ENCODE measurements around the gene LGR5. TPM values are rescaled to one million over a fixed set of nuclear protein-coding genes. Genes with fewer than 3 reads are reported as not detected.

The LGR5 gene
- total and polyA plus RNA-seq, 2 of the 8 experiments (the other 6 are each of a cell fraction or from before 2014, with no cell fraction given) = 0.08 to 0.19 TPM

GRCh38 chr12:71504476-71504875 is 64.9 kb downstream of the LGR5 start:
- H2BK120ac ChIP-seq (replicated peaks; ENCODE audit: low read depth, low read length) = no peak overlapping the region
- H3K4me1 ChIP-seq (replicated peaks in 1 of 4; ENCODE audit: control insufficient read depth in 3 of 4, insufficient read depth in 4 of 4, low read length in 3 of 4) = no peaks in the 10 kb centered on the region
- H3K18ac ChIP-seq (ENCODE audit: extremely low read depth, low read length) = no peak overlapping the region
- no peak overlapping the region for H3K4ac ChIP-seq (replicated peaks; ENCODE audit: insufficient read length, low read depth, low read length)
- no peak overlapping the region for H3K9ac ChIP-seq (replicated peaks in 1 of 4; ENCODE audit: extremely low read depth in 1 of 4, low read depth in 3 of 4, low read length in 3 of 4)
- no peak overlapping the region for H3K27ac ChIP-seq (ENCODE audit: low read depth, low read length)
- no peak overlapping the region for H3K4me2 ChIP-seq (ENCODE audit: insufficient read depth in 1 of 2, low read depth in 2 of 2, low read length in 2 of 2)
- no peaks in the 10 kb centered on the region for H4K20me1 ChIP-seq (replicated peaks in 1 of 2; ENCODE audit: control insufficient read depth in 1 of 2, insufficient read depth in 2 of 2, low read length in 2 of 2)
- no peak overlapping the region for H2BK20ac ChIP-seq (ENCODE audit: low read length)
- H2BK12ac ChIP-seq (ENCODE audit: low read depth, low read length) = no peak overlapping the region
- H4K8ac ChIP-seq (ENCODE audit: extremely low read depth, insufficient read depth, low read length) = no peak overlapping the region
- ChIA-PET CTCF (ENCODE audit: partially characterized antibody) (interaction anchor here (0.6 to 1.1 kb wide), 2 partner anchors 9 to 183 kb away, joined by 3 read pairs; no protein-coding TSS in a partner anchor), POLR2A (ENCODE audit: partially characterized antibody) (no interaction called here)
- H2BK5ac ChIP-seq (ENCODE audit: low read depth, low read length) = no peak overlapping the region
- no peak overlapping the region for H4K5ac ChIP-seq (ENCODE audit: insufficient read length, low read depth, low read length)
- no peak overlapping the region for H2AK5ac ChIP-seq (ENCODE audit: low read depth, low read length)
- no peaks in the 10 kb centered on the region for H3K27me3 ChIP-seq (replicated peaks in 1 of 4; ENCODE audit: control insufficient read depth in 3 of 4, extremely low read depth in 1 of 4, insufficient read depth in 3 of 4, low read length in 3 of 4)
- no peak overlapping the region for H3K4me3 ChIP-seq (ENCODE audit: extremely low read depth in 1 of 4, insufficient read depth in 2 of 4, low read depth in 3 of 4, low read length in 4 of 4)
- no peaks in the 10 kb centered on the region for H3K23me2 ChIP-seq (ENCODE audit: low read depth, low read length)
- no peak for FAIRE-seq
- H3K9me3 ChIP-seq (ENCODE audit: insufficient read depth in 2 of 2, low read depth in 1 of 2, low read length in 1 of 2) = no peaks in the 10 kb centered on the region
- H2AFZ ChIP-seq (ENCODE audit: low read length) = 0 out of 2 replicates have a peak overlapping the region, but pooled peaks have one; percentile 34
- H4K91ac ChIP-seq (replicated peaks; ENCODE audit: insufficient read length, low read length) = no peak overlapping the region
- H2BK15ac ChIP-seq (ENCODE audit: low read length) = no peak overlapping the region
- no peaks in the 10 kb centered on the region for H3K79me1 ChIP-seq (ENCODE audit: low read depth, low read length)
- H3K23ac ChIP-seq (ENCODE audit: insufficient read length) = peak overlapping the region; percentile 32
- no peak overlapping the region for H3K56ac ChIP-seq (replicated peaks; ENCODE audit: insufficient read length, low read depth, low read length)
- no peaks in the 10 kb centered on the region for H3K36me3 ChIP-seq (ENCODE audit: control insufficient read depth in 2 of 4, insufficient read depth in 4 of 4, low read length in 3 of 4)
- TF ChIP-seq TCF12 (IDR thresholded peaks at IDR 0.05; ENCODE audit: low read depth, low read length) = no peak
- TF ChIP-seq RFX5 (IDR thresholded peaks at IDR 0.05; ENCODE audit: borderline replicate concordance, low read depth, low read length) = no peak
- WGBS, 2 experiments (ENCODE audit: extremely low coverage in 1 of 2, insufficient coverage in 1 of 2, insufficient read length in 1 of 2, insufficient replicate concordance in 2 of 2, low coverage in 1 of 2, low lambda C conversion rate in 2 of 2, missing lambda C conversion rate in 1 of 2) = 92% methylated on average over 3 of the region's 3 CpGs; no CpG with 5 or more reads in 1 of the 2 experiments
- DNase-seq (ENCODE audit: low read depth in 1 of 2, low spot score in 2 of 2) = no peak
- no peaks in the 10 kb centered on the region for H3K79me2 ChIP-seq (ENCODE audit: control insufficient read depth in 1 of 2, insufficient read depth in 2 of 2, low read length in 2 of 2)
- no peak overlapping the region for H3K14ac ChIP-seq (ENCODE audit: insufficient read length)
